NCI-H1092 treated with DMSO at 0.1 percent for 48 hours (cell line): Measurements from ENCODE around the gene ZCWPW1.

ENCODE experiments used
- DNase-seq: peaks from one replicate; lab custom pipeline; 2025; lab: John Stamatoyannopoulos, UW

ZCWPW1 gene, protein sequence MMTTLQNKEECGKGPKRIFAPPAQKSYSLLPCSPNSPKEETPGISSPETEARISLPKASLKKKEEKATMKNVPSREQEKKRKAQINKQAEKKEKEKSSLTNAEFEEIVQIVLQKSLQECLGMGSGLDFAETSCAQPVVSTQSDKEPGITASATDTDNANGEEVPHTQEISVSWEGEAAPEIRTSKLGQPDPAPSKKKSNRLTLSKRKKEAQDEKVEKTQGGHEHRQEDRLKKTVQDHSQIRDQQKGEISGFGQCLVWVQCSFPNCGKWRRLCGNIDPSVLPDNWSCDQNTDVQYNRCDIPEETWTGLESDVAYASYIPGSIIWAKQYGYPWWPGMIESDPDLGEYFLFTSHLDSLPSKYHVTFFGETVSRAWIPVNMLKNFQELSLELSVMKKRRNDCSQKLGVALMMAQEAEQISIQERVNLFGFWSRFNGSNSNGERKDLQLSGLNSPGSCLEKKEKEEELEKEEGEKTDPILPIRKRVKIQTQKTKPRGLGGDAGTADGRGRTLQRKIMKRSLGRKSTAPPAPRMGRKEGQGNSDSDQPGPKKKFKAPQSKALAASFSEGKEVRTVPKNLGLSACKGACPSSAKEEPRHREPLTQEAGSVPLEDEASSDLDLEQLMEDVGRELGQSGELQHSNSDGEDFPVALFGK

DNA sequence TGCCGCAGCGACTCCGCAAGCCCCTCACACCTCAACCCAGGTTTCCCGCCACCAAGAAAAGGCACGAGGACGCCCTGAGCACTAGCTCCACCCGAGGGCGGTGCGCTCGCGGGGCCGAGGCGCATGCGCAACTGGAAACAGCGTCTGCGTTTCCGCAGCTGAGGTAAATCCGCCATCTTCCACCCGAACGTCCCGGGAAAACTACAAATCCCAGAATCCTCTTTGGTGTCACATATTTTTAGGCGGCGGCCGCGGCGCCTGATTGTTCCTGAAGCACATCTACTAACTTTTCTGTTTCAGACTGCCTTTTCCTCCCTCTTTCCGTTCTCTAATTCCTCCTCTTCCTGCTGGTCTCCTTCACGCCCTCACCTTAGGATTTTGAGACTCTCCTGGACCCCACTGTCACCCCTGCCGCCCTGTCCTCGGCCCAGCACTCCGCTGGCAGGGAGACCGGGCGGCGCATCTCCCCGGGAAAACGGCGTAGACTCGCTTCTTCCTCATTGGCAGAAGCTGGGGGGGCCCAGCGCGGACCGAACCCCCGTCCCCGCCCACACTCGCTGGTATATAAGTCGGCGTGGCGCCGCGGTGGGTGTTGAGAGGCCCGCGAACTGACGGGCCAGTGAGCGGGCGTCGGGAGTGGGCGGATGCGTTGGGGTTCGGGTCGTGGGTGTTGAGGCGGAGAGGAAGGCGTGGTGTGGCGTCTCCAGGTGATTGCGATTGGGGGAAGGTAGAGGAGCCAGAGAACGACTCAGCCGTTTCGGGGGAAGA, at the start of gene ZCWPW1:
Gene ZCWPW1, minus strand, starts transcription at position 505 of the 768 bp plus-strand sequence. CDS start 8,054 bp downstream, outside the sequence.
- DNase-seq = peak; percentile 99

DNA sequence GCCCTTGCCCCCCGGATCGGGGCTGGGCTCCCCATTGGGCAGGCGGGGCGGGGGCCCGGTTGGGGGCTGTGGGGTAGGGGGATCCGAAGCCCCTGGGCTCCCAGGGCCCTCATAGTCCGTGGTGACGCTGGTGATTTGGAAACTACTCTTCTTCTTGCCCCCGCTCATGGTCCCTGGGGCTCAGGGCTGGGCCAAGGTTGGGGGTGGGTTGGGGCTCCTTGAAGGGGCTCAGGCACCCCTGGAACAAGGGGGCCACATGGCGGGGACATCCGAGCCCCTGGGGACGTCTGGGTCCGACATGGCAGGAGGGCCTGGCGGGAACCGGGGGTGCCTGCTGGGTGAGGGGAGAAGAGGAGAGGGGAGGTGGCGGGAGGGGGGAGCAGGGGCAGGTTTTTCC, 49.4 kb upstream of the ZCWPW1 start:
- DNase-seq = no peak

DNA sequence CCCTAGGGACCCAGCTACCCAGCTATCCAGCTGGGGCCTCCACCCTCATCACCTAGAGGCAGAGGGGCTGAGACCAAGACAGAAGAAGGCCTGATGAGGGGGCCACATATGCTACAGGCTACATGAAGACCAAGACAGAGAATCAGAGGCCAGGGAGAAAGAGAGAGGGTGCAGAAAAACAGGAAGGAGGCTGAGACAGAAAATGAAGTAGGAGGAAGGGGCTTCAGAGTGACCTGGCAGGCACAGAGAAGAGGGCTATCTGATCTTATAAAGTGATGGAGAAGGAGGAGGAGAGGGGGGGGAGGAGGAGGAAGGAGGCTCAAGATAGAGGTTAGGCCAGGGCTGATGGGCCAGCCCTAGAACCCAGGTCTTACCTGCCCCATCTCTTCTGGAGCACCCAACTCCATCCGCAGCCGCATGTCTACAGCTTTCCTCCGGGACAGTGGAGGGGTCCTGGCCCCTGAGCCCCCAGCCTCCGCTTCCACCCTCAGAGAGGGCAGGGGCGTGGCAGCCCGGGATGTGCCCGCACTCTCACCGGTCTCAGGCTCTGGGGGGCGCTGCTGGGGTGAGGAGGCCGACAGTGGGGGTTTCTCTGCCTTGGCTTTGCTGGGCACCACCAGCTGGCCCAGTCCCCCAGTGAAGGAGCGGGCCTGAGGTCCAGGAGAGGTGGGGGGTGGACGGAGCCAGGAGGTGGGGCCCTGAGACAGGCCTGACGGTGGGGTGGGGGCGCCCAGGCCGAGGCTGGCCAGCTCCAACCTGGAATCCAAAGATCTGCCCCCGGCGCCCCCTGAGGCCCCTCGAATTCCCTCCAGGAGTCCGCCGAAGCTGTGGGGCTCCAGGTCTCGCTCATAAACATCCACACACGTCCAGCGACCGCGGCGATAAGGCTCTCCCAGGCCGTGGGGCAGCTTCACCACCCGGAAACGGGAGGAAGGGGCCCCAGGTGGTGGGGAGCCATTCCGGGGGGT, 48.7 kb upstream of the ZCWPW1 start:
- no peak for DNase-seq

DNA sequence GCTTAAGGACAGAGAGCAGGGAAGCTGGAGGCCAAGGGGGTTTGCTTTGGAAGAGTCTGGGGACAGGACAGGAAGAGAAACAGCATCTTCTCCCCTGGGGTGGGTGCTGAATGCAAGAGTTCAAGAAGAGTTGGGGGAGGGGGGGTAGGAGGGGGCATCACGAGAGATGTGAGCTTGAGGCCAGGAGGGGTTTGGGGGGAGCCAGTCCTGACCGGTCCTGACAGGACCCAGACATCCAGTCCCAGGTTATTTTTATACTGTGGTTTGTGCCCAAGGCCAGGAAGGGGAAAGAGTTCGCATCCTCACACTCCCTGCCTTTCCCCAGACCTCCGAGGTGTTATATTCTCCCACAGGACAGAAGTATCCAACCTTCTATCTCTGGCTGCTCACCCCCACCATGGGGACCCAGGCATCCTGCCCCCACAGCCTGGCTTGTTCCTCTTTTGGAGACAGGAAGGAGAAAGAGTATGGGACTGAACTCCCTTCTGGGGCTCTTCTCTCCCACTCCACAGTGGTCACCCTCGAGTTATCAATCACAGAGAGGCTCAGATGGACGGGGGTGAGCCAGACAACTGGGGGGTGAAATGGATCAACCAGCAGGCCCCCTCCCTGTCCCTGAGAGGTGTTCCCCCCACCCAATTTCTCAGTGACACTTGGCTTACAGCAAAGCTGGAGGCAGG, 47.7 kb upstream of the ZCWPW1 start:
- no peak for DNase-seq

DNA sequence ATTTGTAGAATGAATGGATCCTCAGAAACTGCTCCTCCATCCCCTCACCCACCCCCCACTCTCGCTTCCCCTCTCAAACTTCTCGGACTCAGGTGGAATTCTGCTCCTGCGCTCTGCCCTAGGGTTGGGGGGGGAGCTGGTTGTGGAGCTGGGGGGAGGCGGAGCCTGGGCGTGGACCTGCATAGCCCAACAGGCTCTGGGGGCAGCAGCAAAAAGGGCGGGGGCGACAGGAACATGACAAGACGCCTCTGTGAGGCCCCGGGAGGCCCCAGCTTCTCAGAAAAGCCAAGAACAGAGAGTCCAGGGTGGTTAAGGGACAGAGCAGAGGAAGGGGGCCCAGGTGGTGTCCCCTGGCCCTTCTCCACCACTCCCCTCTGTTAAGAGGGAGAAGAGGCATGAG, 47.0 kb upstream of the ZCWPW1 start:
- no peak for DNase-seq

DNA sequence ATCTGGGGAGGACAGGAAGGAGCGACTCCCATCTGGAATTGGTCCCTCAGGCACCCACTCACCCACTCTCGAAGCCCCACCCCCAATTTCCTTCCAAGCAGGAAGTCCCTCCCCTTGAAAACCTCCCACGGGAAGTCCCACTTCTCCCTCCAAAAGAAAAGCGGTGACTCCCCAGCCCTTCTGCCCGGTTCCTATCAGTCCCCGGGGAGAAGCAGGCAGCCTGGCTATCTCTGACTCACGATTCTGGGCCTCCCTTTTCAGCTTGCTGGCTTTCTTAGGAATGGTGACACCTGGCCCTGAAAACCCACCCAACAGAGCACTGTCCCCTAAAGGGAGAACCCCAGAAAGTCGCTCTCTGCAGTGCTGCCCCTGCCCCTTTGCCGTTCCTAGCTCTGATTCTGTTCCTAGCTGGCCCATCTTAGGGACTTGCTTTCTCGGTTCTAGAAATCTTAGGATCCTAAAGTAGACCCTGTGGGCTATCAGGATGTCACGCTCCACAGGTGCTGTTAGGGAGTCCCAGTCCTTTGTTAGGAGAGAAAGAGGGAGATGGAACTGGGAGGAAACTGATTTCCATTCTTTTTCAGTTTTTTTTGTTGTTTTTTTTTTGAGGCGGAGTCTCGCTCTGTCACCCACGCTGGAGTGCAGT, 44.5 kb upstream of the ZCWPW1 start:
- no peak for DNase-seq

DNA sequence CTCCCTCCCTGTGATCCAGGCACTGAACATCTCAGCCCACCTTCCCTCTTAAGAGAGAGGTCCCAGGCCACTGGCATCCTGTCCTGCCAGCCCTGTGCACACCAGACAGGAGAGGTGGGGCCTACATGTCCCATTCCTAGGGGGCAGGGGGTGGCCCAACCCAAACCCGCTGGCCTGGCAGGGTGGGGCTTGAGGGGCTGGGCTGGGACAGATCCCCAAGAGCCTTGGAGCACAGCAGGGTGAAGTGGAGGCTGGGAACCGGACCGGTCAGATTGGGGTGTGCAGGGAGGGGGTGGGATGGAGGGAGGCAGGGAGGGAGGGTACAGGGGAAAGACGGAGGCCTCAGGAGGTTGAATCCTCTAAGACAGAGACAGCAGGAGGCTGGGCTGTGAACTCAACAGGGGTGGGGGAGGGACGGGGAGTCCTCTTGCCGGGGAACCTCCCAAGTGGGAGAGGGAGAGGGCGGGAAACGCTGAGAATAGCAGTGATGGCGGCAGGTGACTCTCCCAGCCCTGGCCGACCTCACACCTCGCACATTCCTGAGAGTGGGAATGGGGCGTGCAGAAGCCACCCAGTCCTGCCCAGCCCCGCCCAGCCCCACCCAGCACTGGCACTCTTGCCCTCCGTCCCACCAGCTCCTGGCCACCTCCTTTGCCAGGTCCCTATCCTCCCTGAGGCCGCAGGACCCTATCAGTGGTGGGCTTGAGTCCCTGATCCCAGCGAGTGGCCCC, 43.8 kb upstream of the ZCWPW1 start:
- DNase-seq = no peak

DNA sequence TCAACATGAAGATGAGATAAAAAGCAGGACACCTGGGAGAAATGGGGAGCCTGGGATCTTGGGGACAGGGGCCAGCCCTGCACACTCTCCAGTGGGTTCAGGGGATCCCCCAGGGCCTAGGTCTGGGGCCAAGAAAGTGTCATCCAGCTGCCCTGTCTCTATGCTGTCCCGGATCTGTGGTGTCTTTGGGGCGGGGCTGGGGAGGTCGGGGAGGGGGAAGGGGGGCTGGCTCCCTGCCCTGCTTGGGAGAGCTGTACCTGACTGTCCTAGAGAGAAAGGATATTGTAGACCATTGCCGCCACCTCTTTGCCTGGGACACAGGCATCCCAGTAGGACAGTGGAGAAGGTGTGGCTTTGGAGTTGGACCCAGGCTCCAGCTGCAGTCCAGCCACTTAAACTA, 42.5 kb upstream of the ZCWPW1 start:
- no peak for DNase-seq

DNA sequence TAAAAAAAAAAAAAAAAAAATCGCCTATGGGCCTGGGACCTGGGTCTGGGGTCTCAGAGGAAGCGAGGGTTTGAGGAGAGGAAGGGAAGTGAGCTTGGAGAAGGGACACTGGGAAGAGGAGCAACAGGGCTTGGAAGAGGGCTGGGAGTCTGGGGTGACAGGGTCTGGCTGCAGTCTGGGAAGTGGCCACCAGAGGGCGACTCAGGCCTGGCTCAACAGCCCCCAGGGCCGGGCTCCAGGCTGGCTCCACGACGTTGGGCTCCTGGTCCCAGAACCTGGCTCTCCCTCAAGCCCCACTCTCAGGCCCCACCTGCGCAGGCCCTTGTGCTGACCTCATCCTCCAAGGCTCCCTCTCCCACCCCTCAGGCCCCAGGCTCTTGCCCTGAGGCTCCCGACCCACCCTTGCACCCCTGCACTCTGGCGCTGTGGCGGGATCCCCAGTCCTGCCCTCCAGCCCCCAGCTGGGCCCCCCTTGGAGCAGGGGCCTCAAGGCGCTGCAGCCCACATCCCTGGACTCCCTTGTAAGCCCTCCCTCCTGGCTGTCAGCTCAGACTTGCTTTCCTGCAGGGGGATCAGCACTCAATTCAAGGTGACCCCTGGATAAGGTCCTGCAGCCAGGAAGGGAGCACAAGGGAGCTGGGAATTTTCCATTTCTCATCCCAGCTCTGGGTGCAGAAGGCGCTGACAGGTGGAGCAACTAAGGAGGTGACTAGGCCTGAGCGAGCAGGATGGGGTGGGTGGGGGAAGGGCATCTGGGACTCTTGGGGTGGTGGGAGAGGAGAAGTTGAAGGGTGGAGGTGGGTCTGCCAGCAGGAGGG, 40.9 kb upstream of the ZCWPW1 start:
- peak; percentile 66 for DNase-seq

DNA sequence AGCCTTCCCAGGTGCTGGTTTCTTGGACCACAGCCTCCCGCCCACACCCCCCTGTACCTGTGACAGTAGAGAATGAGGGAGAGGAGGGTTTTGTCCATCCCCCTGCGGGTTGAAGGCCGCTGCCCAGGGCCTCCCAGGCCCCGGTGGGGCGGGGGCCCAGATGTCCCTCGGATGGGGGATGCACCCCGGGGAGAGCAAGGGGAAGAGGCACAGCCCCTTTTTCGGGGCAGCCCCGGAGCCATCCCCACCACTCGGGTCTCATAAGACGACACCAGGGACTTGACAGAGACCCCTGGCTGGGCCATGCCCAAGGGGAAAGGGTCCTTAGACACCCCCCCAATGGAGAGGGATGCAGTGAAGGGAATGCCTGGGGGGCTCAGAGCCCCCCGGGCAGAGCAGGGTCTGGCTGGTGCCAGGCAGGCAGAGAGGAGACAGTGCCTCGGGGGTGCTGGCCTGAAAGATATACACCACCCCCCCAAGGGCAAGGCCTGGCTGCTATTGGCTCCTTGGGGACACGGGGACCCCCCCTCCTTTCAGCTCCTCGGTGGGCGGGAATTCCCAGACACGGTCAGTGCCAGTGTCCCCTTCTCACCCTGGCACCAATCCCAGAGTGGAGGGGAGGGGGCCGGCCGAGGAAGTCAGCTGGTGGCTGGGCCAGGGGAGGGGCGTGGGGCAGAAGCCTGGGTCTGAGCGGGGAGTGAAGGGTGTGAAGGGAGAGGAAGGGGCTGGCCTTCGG, 39.3 kb upstream of the ZCWPW1 start:
- peak; percentile 15 for DNase-seq

DNA sequence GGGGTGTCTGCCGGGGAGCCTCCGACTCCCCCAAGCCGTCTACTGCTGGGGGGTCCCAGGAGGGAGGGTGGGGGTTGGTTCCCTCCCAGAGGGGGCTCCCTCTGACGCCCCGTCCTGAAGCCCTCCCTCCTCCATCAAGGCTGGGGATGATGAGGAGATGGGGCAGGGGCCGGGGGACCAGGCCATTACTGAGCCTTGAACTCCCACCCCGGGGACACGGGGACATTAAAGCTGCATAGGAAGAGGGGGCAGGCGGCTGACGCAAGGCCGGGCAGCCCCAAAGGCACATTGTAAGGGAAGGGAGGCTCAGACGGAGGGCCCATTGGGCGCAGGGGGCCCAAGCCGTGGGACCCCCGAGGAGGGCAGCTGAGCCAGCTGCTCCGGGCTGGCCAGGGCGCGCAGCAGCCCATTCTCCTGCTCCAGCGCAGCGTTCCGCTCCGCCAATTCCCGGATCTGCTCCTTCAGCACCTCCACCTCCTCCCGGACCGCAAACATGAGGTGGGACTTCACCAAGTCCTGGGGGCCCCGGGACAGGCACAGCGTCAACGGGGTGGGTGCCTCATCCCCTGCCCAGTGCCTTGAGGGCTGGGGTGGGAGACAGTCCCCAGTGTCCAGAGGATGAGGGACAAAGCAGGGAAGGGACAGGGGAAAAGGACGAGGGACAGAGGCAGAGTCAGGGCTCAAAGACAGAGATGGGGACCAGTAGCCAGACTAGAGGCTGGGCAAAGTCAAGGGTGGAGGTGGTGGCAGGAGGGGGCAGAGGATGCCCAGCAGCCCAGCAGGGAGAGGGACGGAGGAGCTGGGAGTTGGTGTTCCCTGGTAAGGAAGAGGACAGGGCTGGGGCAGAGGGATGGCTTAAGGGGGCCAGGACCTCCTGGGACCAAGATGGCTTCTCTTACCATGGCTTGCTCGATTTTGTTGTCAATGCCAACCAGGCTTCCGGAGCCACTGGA, 38.4 kb upstream of the ZCWPW1 start:
- no peak for DNase-seq

DNA sequence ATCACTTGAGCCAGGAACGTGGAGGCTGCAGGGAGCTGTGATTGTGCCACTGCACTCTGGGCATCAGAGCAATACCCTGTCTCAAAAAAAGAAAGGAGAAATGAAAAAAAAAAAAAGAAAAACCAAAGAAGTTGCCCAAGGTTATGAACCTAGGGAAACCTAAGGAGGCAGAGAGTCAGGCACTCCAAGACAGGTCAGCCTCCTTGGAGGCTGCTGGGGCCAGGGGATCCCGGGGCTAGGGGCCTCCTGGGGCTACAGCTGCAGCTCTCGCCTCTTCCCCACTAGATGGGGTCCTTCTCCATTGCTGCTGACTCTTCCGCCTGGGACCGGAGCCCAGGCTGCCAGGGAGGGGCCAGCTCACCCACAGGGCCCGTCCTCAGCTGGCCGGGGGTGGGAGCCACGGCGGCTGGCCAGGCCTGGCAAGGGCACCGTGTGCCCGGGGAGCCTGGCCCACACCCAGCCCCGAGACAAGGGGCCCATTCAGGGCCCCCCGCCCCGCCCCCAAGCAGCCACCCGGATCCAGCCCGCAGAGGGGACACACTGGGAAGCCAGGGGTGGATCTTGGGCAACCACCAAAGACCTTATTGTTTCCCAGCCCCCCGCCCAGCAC, 37.3 kb upstream of the ZCWPW1 start:
- peak; percentile 86 for DNase-seq

DNA sequence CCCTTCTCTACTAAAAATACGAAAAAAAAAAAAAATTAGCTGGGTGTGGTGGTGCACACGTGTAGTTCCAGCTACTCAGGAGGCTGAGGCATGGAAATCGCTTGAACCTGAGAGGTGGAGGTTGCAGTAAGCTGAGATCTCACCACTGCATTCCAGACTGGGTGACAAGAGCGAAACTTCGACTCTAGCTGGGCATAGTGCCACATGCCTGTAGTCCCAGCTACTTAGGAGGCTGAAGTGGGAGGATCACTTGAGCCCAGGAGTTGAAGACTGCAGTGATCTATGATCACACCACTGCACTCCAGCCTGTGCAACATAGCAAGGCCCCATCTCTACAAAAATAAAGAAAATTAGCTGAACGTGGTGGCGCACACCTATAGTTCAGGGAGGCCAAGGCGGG, 36.8 kb upstream of the ZCWPW1 start:
- DNase-seq = no peak

DNA sequence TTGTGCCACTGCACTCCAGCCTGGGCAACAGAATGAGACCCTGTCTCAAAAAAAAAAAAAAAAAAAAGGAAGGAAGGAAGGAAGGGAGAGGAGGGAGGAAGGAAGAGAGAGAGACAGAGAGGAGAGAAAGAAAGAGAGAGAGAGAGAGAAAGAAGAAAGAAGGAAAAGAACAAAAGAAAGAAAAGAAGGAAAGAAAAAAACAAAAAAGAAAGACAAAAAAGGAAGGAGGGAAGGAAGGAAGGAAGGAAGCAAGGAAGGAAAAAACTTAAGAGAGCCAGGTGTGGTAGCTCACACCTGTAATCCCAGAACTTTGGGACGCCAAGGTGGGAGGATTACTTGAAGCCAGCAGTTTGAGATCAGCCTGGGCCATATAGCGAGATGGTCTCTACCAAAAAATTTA, 36.3 kb upstream of the ZCWPW1 start:
- DNase-seq = no peak

DNA sequence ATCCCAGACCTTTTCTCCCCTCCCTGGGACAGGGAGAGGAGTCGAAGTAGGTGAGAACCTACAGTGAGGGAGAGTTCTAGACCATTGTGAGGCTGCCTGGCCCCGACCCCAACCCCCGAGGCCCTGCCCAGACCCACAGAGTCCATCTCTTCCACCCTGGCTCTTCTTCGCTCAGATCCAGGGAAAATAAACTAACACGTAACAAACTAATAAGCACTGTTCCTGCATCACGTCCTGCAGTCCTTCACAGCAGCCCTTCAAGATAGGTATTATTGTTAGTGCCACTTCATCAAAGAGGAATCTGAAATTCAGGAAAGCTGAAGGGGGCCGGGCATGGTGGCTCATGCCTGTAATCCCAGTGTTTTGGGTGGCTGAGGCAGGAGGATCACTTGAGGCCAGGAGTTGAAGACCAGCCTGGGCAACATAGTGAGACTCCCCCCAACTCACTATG, 35.7 kb upstream of the ZCWPW1 start, which contains the start of gene SPACDR:
Gene SPACDR, minus strand, starts transcription at position 51 of the 451 bp plus-strand sequence. CDS start 235 bp downstream, outside the sequence.
- DNase-seq = no peak

DNA sequence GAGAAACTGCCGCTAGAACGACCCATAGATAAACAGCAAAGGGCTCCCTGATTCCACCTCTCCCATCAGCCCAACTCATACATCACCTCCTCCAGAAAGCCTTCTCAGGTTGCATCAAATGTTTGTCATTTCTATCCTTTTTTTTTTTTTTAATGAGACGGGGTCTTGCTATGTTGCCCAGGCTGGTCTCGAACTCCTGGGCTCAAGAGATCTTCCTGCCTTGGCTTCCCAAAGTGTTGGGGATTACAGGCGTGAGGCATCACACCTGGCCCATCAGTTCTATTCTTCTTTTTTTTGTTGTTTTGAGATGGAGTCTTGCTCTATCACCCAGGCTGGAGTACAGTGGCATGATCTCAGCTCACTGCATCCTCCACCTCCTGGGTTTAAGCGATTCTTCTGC, 28.5 kb upstream of the ZCWPW1 start:
- no peak for DNase-seq
